ENCODE measurements around the gene WFIKKN1. TPM values are rescaled to one million over a fixed set of nuclear protein-coding genes. Genes with fewer than 3 reads are reported as not detected.
A peak's percentile ranks its signal among the peaks of the same experiment; 100 is the strongest.

The WFIKKN1 gene
- total RNA-seq, 1 donor = 0.43 TPM

DNA sequence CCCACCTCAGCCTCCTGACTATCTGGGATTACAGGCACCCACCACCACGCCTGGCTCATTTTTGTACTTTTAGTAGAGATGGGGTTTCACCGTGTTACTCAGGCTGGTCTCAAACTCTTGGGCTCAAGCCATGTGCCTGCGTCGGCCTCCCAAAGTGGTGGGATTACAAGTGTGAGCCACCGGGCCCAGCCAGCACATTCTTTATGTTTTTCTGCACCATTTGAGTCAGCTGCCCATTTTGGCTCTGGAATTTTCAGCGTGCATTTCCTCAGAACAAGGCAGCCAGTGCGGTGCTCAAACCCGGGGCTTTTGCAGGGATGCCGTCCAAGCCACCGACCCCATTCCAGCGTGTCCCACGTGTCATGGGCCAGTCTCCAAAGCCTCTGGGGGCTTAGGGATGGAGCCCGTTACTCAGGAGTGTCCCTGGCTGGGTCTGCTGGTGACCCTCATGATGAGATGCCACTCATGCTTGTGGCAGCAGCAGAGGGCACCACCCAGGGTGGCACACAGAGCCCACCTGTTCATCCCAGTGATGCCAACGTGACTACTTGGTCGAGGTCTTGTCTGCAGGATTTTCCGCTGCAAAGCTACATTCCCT is 44.6 kb upstream of the WFIKKN1 start:
- TF ChIP-seq, protein P1, sequence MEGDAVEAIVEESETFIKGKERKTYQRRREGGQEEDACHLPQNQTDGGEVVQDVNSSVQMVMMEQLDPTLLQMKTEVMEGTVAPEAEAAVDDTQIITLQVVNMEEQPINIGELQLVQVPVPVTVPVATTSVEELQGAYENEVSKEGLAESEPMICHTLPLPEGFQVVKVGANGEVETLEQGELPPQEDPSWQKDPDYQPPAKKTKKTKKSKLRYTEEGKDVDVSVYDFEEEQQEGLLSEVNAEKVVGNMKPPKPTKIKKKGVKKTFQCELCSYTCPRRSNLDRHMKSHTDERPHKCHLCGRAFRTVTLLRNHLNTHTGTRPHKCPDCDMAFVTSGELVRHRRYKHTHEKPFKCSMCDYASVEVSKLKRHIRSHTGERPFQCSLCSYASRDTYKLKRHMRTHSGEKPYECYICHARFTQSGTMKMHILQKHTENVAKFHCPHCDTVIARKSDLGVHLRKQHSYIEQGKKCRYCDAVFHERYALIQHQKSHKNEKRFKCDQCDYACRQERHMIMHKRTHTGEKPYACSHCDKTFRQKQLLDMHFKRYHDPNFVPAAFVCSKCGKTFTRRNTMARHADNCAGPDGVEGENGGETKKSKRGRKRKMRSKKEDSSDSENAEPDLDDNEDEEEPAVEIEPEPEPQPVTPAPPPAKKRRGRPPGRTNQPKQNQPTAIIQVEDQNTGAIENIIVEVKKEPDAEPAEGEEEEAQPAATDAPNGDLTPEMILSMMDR (IDR thresholded peaks at IDR 0.05; ENCODE audit: insufficient read depth, low read depth, low read length) = no peak
- no peak overlapping the region for H3K4me3 ChIP-seq (ENCODE audit: low read depth, low read length)
- no peak for DNase-seq (ENCODE audit: low read depth)

GRCh38 chr16:586645-587590 is 43.9 kb upstream of the WFIKKN1 start:
- DNase-seq (ENCODE audit: low read depth) = no peak
- TF ChIP-seq, protein P1 (IDR thresholded peaks at IDR 0.05; ENCODE audit: insufficient read depth, low read depth, low read length) = no peak
- no peak overlapping the region for H3K4me3 ChIP-seq (ENCODE audit: low read depth, low read length)

DNA sequence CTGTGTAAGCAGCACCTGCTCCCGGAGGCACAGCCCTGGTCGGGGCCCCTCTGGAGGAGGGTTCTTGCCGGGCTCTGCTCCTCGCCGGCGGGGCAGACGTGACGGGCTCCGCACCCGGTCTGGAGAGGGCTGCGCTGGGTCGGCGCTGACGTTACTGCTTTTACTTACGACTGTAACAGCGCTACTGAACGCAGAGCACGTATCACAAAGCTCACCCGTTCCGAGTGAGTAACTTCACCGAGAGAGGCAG is 42.2 kb upstream of the WFIKKN1 start:
- peak overlapping the region; percentile 88 for H3K4me3 ChIP-seq (ENCODE audit: low read depth, low read length)
- DNase-seq (ENCODE audit: low read depth) = peak; percentile 79
- TF ChIP-seq, protein P1 (IDR thresholded peaks at IDR 0.05; ENCODE audit: insufficient read depth, low read depth, low read length) = no peak

DNA sequence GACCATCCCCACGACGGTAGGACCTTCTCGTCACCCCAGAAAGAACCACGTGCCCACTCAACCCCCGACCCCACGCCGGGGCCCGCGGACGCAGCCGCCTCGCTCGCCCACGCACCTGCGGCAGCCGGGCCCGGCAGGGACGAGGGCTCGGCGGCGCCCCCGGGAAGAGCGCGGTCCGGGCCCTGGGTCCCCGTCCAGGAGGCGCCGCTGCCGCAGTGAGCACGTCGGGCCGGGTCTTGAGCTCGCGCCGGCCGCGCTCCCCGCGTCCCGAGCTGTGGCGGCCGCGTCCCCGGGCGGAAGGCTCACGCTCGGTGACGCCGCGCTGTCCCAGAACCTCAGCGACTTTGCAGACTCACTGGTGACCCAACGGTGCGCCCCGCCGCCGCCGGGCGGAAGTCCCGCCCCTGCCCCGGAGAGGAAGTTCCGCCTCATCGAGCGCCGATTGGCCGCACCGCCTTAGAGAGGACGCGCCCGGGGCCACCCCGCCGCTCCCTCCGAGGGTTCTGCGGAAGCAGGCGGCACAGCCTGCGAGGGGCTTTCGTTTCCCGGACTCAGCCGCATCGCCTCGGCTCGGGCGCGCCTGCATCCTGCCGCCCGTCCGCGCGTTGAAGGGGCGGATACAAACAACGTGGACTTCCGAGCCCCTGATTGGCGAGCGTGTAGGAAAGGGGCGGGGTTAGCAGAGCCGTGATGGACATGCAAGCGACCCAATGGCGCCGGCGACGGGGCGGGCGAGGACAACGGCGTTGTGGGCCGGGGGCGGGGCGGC is 41.7 kb upstream of the WFIKKN1 start:
- H3K4me3 ChIP-seq (ENCODE audit: low read depth, low read length) = peak overlapping the region; percentile 88
- TF ChIP-seq, protein P1 (IDR thresholded peaks at IDR 0.05; ENCODE audit: insufficient read depth, low read depth, low read length) = no peak
- peak; percentile 97 for DNase-seq (ENCODE audit: low read depth)

DNA sequence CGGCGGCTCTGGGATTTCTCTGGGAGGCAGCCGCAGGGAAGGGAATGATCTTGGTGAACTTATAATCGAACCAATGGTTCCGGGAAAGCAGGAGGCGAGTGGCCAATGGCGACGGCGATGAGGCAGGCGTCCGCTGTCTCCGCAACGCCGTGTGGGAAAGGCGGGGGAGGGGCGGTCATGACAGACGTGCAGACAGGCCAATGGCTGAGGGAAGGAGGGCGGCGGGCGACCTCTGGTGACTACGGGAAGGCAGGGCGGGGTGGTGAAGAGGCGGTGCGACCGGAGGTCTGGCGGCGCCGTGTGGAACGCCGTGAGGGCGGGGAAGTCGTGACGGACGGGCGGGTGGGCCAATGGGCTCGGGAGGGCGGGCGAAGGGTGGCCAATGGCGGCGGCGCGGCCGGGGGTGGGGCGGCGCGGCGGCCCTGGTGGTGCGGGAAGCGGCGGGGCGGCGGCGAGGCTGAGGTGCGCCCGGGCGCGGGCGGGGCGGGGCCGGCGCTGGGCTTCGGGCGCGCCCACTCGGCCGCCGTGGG is 41.1 kb upstream of the WFIKKN1 start, which contains the start of gene RAB40C:
TSS of gene RAB40C (plus strand) at position 409 of the 530 bp plus-strand sequence. CDS start 226 bp downstream, outside the sequence.
- TF ChIP-seq, protein P1 (IDR thresholded peaks at IDR 0.05; ENCODE audit: insufficient read depth, low read depth, low read length) = no peak
- H3K4me3 ChIP-seq (ENCODE audit: low read depth, low read length) = peak within 1 kb of the TSS; percentile 88
- DNase-seq (ENCODE audit: low read depth) = peak; percentile 99

- DNase-seq (ENCODE audit: low read depth) = peak; percentile 69
- TF ChIP-seq, protein P1 (IDR thresholded peaks at IDR 0.05; ENCODE audit: insufficient read depth, low read depth, low read length) = no peak
- H3K4me3 ChIP-seq (ENCODE audit: low read depth, low read length) = peak overlapping the region; percentile 86
Measured at GRCh38 chr16:590188-590814, 40.5 kb upstream of the WFIKKN1 start.
